H9 (cell line): ENCODE measurements around the gene COL17A1. TPM values are rescaled to one million over a fixed set of nuclear protein-coding genes. Genes with fewer than 3 reads are reported as not detected.

Experiments
- DNase-seq: peaks from one replicate; pipeline ENCODE4 v3.0.0-alpha.2; 2017
- H2AFZ ChIP-seq: one replicate; pipeline ENCODE4 v1.6.1; 2013; ENCODE audit warnings: mild to moderate bottlenecking, low read length, control low read depth, moderate library complexity
- H2AK5ac ChIP-seq: 2 replicates; pipeline ENCODE4 v1.6.1; 2013; ENCODE audit warnings: low read length, control low read depth, mixed read lengths; ENCODE audit not compliant: insufficient read length
- H2BK120ac ChIP-seq: one replicate; pipeline ENCODE4 v1.6.1; 2013; ENCODE audit warnings: low read depth, mild to moderate bottlenecking, low read length, control low read depth, inconsistent platforms; ENCODE audit not compliant: poor library complexity, severe bottlenecking
- H2BK12ac ChIP-seq: 2 replicates; pipeline ENCODE4 v1.6.1; 2013; ENCODE audit warnings: low read length, control low read depth, mixed read lengths, low read depth; ENCODE audit not compliant: insufficient read length
- H2BK15ac ChIP-seq: 2 replicates; pipeline ENCODE4 v1.6.1; 2013; ENCODE audit warnings: low read depth, low read length, control low read depth
- H2BK20ac ChIP-seq: one replicate; pipeline ENCODE4 v1.6.1; 2013; ENCODE audit warnings: low read depth, mild to moderate bottlenecking, low read length, control low read depth, inconsistent platforms; ENCODE audit not compliant: poor library complexity, severe bottlenecking
- H2BK5ac ChIP-seq: 2 replicates; pipeline ENCODE4 v1.6.1; 2013; ENCODE audit warnings: low read length, control low read depth, mixed read lengths; ENCODE audit not compliant: insufficient read length
- H3K14ac ChIP-seq: 2 replicates; pipeline ENCODE4 v1.6.1; 2013; ENCODE audit warnings: low read length, control low read depth; ENCODE audit not compliant: insufficient read depth
- H3K18ac ChIP-seq: 2 replicates; pipeline ENCODE4 v1.6.1; 2013; ENCODE audit warnings: low read depth, mild to moderate bottlenecking, mixed read lengths, low read length, control low read depth; ENCODE audit not compliant: insufficient read length
- H3K23ac ChIP-seq: 2 replicates; pipeline ENCODE4 v1.6.1; 2013; ENCODE audit warnings: low read length, control low read depth, mixed read lengths, low read depth; ENCODE audit not compliant: insufficient read length
- H3K23me2 ChIP-seq: 2 replicates; pipeline ENCODE4 v1.6.1; 2013; ENCODE audit warnings: low read depth, mild to moderate bottlenecking, mixed read lengths, low read length, control low read depth; ENCODE audit not compliant: insufficient read length, poor library complexity, severe bottlenecking
- H3K27ac ChIP-seq: 2 replicates; pipeline ENCODE4 v1.5.1; 2013; ENCODE audit warnings: low read length, control low read depth, mixed read lengths, low read depth; ENCODE audit not compliant: insufficient read length
- H3K27me3 ChIP-seq: 2 replicates; pipeline ENCODE4 v1.6.1; 2013; ENCODE audit warnings: low read length, control low read depth, inconsistent platforms; ENCODE audit not compliant: insufficient read depth
- H3K4ac ChIP-seq: 2 replicates; pipeline ENCODE4 v1.6.1; 2013; ENCODE audit warnings: low read depth, mild to moderate bottlenecking, control low read depth, inconsistent platforms, low read length, moderate library complexity
- H3K4me1 ChIP-seq: 2 replicates; pipeline ENCODE4 v1.6.1; 2013; ENCODE audit warnings: low read length, control low read depth, inconsistent platforms; ENCODE audit not compliant: insufficient read depth
- H3K4me2 ChIP-seq: 2 replicates; pipeline ENCODE4 v1.6.1; 2013; ENCODE audit warnings: low read length, control low read depth, mixed read lengths; ENCODE audit not compliant: insufficient read length, insufficient read depth
- H3K56ac ChIP-seq: 2 replicates; pipeline ENCODE4 v1.6.1; 2013; ENCODE audit warnings: low read depth, mild to moderate bottlenecking, mixed read lengths, low read length, control low read depth; ENCODE audit not compliant: insufficient read length
- H3K79me1 ChIP-seq: 2 replicates; pipeline ENCODE4 v1.6.1; 2013; ENCODE audit warnings: low read depth, mild to moderate bottlenecking, moderate library complexity, low read length, control low read depth, inconsistent platforms; ENCODE audit not compliant: insufficient read depth, poor library complexity, severe bottlenecking
- H3K79me2 ChIP-seq: 2 replicates; pipeline ENCODE4 v1.6.1; 2013; ENCODE audit warnings: low read length, control low read depth, inconsistent platforms; ENCODE audit not compliant: insufficient read depth
- H3K9ac ChIP-seq: 2 replicates; pipeline ENCODE4 v1.6.1; 2013; ENCODE audit warnings: low read length, control low read depth, mixed read lengths; ENCODE audit not compliant: insufficient read length; ENCODE audit errors: extremely low read depth
- H3K9me3 ChIP-seq: one replicate; pipeline ENCODE4 v1.6.1; 2013; ENCODE audit warnings: low read depth, low read length, inconsistent platforms; ENCODE audit not compliant: control insufficient read depth
- H3T11ph ChIP-seq: one replicate; pipeline ENCODE4 v1.6.1; 2013; ENCODE audit warnings: mild to moderate bottlenecking, low read length, control low read depth, inconsistent platforms
- H4K20me1 ChIP-seq: one replicate; pipeline ENCODE4 v1.6.1; 2013; ENCODE audit not compliant: control insufficient read depth, insufficient read length, insufficient read depth
- H4K5ac ChIP-seq: 2 replicates; pipeline ENCODE4 v1.6.1; 2013; ENCODE audit warnings: low read depth, mild to moderate bottlenecking, mixed read lengths, low read length, control low read depth; ENCODE audit not compliant: insufficient read length
- H4K8ac ChIP-seq: replicated peaks from 2 replicates; pipeline ENCODE4 v1.6.1; 2013; ENCODE audit warnings: low read length, control low read depth, mixed read lengths, low read depth; ENCODE audit not compliant: insufficient read length
- H4K91ac ChIP-seq: 2 replicates; pipeline ENCODE4 v1.6.1; 2013; ENCODE audit warnings: low read depth, mild to moderate bottlenecking, moderate library complexity, mixed read lengths, low read length, control low read depth; ENCODE audit not compliant: insufficient read length
- H3K27ac Mint-ChIP-seq, 3 experiments: 2 replicates in 2 of 3; 3 replicates in 1 of 3; pipeline ENCODE4 v1.8.0; 2020 to 2021; ENCODE audit warnings: mixed read lengths in 3 of 3, mild to moderate bottlenecking in 1 of 3, moderate library complexity in 1 of 3
- H3K27me3 Mint-ChIP-seq: 2 replicates; pipeline ENCODE4 v1.8.0; 2021; ENCODE audit warnings: low read depth, mild to moderate bottlenecking, moderate library complexity, mixed read lengths
- H3K36me3 Mint-ChIP-seq, 3 experiments: 2 replicates in 2 of 3; 3 replicates in 1 of 3; pipeline ENCODE4 v1.8.0; 2020 to 2021; ENCODE audit warnings: low read depth in 3 of 3, mixed read lengths in 3 of 3; ENCODE audit not compliant: insufficient read depth in 1 of 3
- H3K4me1 Mint-ChIP-seq, 2 experiments: 2 replicates each; pipeline ENCODE4 v1.8.0; 2020; ENCODE audit warnings: mixed read lengths in 2 of 2
- H3K4me3 Mint-ChIP-seq, 2 experiments: 2 replicates in 1 of 2; 3 replicates in 1 of 2; pipeline ENCODE4 v1.8.0; 2020 to 2021; ENCODE audit warnings: mild to moderate bottlenecking in 2 of 2, mixed read lengths in 2 of 2, moderate library complexity in 1 of 2
- H3K9me3 Mint-ChIP-seq, 2 experiments: 2 replicates in 1 of 2; 3 replicates in 1 of 2; pipeline ENCODE4 v1.8.0; 2020; ENCODE audit warnings: mild to moderate bottlenecking in 2 of 2, mixed read lengths in 2 of 2, moderate library complexity in 1 of 2
- WGBS: extraction: QIAGEN DNeasy Blood & Tissue Kit; methylation state at CpG from one replicate; pipeline ENCODE4 v1.1.7; 2013; ENCODE audit warnings: missing lambda C conversion rate, low lambda C conversion rate, mixed read lengths; ENCODE audit not compliant: insufficient read length; ENCODE audit errors: extremely low coverage; 5-methylcytosine and 5-hydroxymethylcytosine counted together
- total RNA-seq: library from RNA; stranded (reverse); gene quantifications from 2 replicates; pipeline ENCODE4 v1.2.1, GENCODE V29; 2021
- TF ChIP-seq, protein P1 (sequence below): fragments of 200-600 bp; sonication (generic); conservative IDR thresholded peaks from 3 replicates; pipeline ENCODE4 v1.8.0; 2021; ENCODE audit warnings: antibody characterized with exemption, mild to moderate bottlenecking

The COL17A1 gene
- total RNA-seq, 1 experiment from 2014 or later = 1.9 TPM

DNA sequence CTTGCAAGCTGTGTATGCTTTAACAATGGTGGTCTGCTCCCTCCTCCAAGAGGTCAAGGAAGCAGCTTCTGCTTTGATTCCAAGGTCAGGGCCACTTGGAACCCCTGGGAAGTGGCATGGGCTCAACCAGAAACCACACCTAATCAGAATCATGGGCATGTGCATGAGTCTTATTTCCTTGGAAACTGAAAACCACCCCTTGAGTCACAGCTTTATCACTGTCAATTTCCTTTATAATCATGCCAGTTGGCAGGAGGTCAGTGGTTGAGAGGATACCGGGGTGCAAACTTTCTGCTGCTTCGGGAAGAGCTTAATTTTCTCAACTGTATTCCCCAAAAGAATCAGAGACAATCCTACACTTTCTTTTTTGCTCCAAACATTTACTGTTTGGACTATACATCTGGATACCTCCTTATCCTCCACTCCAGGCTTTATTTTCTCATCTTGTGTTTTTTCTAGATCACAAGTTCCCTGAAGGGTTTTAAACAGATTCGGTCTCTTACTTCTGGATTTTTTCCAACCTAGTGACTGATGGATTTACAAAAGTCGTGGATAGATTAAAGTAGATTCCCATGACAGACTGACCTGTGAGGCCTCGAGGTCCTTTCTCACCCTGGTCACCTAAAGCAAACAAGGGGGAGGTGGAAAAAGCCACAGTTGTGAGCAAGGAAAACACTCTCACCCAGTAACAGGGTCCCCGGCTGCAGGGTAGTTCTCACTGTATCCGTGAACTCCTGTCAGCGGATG, 36.0 kb downstream of the COL17A1 start:
- no peak overlapping the region for H3K27ac Mint-ChIP-seq
- H3K27me3 Mint-ChIP-seq = peaks cover 1% of the 10 kb centered on the region
- Histone ChIP-seq H2AFZ (no peak overlapping the region), H3K9me3 (no peaks in the 10 kb centered on the region), H2BK20ac (no peak overlapping the region), H3K27ac (no peak overlapping the region), H3K79me1 (no peaks in the 10 kb centered on the region), H3K4me2 (no peak overlapping the region), H3K23ac (no peak overlapping the region), H3K18ac (no peak overlapping the region), H4K5ac (no peak overlapping the region), H4K20me1 (no peaks in the 10 kb centered on the region), H3T11ph (no peak overlapping the region), H3K14ac (no peak overlapping the region), H3K23me2 (no peaks in the 10 kb centered on the region), H3K56ac (no peak overlapping the region), H2BK15ac (no peak overlapping the region), H2BK12ac (no peak overlapping the region), H3K79me2 (no peaks in the 10 kb centered on the region), H3K27me3 (no peaks in the 10 kb centered on the region; the same call in 1 of the 2 replicates), H3K4me1 (no peaks in the 10 kb centered on the region; the same call in 1 of the 2 replicates), H4K91ac (no peak overlapping the region), H2AK5ac (no peak overlapping the region), H2BK120ac (no peak overlapping the region), H3K9ac (no peak overlapping the region), H2BK5ac (no peak overlapping the region), H3K4ac (no peak overlapping the region), H4K8ac (no peak overlapping the region)
- H3K4me3 Mint-ChIP-seq = no peak overlapping the region
- H3K4me1 Mint-ChIP-seq = peaks cover 15 to 17% of the 10 kb centered on the region in 2 experiments
- TF ChIP-seq, protein P1, sequence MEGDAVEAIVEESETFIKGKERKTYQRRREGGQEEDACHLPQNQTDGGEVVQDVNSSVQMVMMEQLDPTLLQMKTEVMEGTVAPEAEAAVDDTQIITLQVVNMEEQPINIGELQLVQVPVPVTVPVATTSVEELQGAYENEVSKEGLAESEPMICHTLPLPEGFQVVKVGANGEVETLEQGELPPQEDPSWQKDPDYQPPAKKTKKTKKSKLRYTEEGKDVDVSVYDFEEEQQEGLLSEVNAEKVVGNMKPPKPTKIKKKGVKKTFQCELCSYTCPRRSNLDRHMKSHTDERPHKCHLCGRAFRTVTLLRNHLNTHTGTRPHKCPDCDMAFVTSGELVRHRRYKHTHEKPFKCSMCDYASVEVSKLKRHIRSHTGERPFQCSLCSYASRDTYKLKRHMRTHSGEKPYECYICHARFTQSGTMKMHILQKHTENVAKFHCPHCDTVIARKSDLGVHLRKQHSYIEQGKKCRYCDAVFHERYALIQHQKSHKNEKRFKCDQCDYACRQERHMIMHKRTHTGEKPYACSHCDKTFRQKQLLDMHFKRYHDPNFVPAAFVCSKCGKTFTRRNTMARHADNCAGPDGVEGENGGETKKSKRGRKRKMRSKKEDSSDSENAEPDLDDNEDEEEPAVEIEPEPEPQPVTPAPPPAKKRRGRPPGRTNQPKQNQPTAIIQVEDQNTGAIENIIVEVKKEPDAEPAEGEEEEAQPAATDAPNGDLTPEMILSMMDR = no peak
- H3K9me3 Mint-ChIP-seq = no peaks in the 10 kb centered on the region
- no peak for DNase-seq
- WGBS = no CpG with 5 or more reads among the region's 8 CpGs
- H3K36me3 Mint-ChIP-seq = no peaks in the 10 kb centered on the region
